Thyroid gland (tissue), 4 donors: ENCODE results near the gene BBC3.

Source experiments
- POLR2A ChIP-seq, 2 donors: fragments of 450-650 bp; IDR thresholded peaks; one replicate each; pipeline ENCODE4 v1.6.1; 2017; ENCODE audit warnings: antibody characterized with exemption in 2 of 2, mild to moderate bottlenecking in 2 of 2, moderate library complexity in 1 of 2
- TF ChIP-seq, protein P1 (sequence below), 6 experiments: fragments of 200-600 bp in 3 of 6; fragments of 450-650 bp in 3 of 6; sonication (generic) in 3 of 6; IDR thresholded peaks; one replicate each; pipeline ENCODE4 v1.5.1; 2016 to 2019; ENCODE audit warnings: antibody characterized with exemption in 6 of 6, mild to moderate bottlenecking in 2 of 6, inconsistent platforms in 1 of 6, moderate library complexity in 1 of 6

DNA sequence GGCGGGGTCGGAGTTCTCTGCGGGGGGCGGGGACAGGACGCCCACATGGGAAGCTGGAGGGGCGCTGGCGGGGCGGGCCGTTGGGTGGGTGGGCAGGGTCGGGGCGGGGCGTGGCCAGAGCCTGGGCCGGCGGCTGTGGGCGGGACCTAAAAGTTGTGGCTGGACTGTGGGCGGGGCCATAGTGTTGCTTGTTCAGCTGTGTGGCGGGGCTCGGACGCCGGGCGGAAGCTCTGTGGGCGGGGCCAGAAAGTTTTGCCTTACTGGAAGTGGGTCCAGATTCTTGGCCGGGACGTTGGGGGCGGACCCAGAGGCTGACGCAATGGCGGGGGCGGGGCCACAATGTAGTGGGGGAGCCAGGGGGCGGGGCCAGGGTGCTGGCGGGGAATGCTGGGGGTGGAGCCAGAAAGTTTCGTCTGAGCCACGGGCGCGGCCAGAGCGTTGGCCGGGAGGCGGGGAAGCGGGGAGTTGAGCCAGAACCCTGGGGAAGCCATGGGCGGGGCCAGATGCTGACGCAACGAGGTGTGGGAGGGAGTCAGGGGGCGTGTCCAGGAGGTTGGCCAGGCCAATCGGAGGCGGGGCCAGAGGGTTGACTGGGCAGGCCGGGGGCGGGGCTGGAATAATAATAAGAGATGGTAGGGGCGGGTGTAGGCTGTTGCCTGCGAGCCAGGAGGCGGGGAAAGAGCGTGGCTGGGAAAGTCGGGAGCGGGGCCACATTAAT lies 25.9 kb upstream of the BBC3 start:
- TF ChIP-seq, protein P1, sequence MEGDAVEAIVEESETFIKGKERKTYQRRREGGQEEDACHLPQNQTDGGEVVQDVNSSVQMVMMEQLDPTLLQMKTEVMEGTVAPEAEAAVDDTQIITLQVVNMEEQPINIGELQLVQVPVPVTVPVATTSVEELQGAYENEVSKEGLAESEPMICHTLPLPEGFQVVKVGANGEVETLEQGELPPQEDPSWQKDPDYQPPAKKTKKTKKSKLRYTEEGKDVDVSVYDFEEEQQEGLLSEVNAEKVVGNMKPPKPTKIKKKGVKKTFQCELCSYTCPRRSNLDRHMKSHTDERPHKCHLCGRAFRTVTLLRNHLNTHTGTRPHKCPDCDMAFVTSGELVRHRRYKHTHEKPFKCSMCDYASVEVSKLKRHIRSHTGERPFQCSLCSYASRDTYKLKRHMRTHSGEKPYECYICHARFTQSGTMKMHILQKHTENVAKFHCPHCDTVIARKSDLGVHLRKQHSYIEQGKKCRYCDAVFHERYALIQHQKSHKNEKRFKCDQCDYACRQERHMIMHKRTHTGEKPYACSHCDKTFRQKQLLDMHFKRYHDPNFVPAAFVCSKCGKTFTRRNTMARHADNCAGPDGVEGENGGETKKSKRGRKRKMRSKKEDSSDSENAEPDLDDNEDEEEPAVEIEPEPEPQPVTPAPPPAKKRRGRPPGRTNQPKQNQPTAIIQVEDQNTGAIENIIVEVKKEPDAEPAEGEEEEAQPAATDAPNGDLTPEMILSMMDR (IDR thresholded peaks at IDR 0.05) = no peak
- no peak for TF ChIP-seq POLR2A (IDR thresholded peaks at IDR 0.05)
